Measurements from ENCODE around the gene RING1.
A peak's percentile ranks its signal among the peaks of the same experiment; 100 is the strongest.

RING1 gene

DNA sequence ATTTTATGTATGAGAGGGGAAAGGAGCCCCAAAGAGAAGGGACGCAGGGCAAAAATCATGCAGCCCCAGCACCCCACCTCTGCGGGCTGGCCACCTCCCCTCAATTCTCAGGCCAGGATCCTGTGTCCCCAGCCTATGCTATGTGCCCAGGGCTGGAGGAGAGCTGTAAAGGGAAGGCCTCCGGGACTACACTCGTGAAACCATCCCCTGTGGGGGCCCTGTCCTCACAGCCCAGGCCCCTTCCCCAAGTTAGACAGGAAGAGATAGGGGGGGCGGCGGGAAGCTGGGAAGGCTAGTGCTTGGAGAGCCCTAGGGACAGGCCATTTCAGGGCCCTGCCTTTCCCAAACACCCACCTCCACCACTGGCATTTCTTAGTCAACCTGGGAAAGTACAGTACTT, 14.7 kb upstream of the RING1 start:
- H3K27me3 Mint-ChIP-seq (ENCODE audit: low read depth, poor library complexity) = peaks cover 72% of the 10 kb centered on the region
- no peak for DNase-seq
- peaks cover 37% of the 10 kb centered on the region for H3K36me3 Mint-ChIP-seq (ENCODE audit: low read depth)
- no peak overlapping the region for H3K27ac Mint-ChIP-seq
- TF ChIP-seq, protein P1, sequence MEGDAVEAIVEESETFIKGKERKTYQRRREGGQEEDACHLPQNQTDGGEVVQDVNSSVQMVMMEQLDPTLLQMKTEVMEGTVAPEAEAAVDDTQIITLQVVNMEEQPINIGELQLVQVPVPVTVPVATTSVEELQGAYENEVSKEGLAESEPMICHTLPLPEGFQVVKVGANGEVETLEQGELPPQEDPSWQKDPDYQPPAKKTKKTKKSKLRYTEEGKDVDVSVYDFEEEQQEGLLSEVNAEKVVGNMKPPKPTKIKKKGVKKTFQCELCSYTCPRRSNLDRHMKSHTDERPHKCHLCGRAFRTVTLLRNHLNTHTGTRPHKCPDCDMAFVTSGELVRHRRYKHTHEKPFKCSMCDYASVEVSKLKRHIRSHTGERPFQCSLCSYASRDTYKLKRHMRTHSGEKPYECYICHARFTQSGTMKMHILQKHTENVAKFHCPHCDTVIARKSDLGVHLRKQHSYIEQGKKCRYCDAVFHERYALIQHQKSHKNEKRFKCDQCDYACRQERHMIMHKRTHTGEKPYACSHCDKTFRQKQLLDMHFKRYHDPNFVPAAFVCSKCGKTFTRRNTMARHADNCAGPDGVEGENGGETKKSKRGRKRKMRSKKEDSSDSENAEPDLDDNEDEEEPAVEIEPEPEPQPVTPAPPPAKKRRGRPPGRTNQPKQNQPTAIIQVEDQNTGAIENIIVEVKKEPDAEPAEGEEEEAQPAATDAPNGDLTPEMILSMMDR (IDR thresholded peaks at IDR 0.05) = no peak
- H3K4me1 Mint-ChIP-seq = peaks cover 74% of the 10 kb centered on the region
- peak overlapping the region; percentile 66 for H3K4me3 Mint-ChIP-seq
- no peaks in the 10 kb centered on the region for H3K9me3 Mint-ChIP-seq

DNA sequence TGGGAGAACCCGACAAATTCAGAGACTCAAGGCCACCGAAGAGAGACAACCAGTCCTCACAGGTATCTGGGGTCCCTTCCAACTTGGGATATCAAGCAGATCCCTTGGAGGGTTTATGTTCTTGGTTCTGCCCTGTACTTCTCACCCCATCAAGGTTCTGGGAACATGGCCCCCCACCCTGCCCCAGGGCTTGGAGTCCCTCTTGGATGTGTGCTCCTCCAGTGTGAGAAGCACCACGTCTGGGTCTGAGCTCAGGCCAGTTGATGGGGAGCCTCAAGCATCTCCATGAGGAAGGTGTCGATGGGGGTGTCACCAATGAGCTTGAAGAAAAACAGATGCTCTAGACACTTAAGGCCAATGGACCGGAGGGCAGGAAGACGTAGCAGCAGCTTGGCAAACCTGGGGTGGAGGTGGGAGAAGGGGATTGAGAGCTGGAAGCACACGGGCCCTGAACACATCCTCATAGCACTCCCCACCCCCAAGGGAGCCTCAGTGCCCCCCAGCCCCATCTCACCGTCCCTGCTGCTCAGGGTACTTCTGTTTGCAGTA, 13.8 kb upstream of the RING1 start:
- peaks cover 83% of the 10 kb centered on the region for H3K4me1 Mint-ChIP-seq
- no peak overlapping the region for H3K4me3 Mint-ChIP-seq

DNA sequence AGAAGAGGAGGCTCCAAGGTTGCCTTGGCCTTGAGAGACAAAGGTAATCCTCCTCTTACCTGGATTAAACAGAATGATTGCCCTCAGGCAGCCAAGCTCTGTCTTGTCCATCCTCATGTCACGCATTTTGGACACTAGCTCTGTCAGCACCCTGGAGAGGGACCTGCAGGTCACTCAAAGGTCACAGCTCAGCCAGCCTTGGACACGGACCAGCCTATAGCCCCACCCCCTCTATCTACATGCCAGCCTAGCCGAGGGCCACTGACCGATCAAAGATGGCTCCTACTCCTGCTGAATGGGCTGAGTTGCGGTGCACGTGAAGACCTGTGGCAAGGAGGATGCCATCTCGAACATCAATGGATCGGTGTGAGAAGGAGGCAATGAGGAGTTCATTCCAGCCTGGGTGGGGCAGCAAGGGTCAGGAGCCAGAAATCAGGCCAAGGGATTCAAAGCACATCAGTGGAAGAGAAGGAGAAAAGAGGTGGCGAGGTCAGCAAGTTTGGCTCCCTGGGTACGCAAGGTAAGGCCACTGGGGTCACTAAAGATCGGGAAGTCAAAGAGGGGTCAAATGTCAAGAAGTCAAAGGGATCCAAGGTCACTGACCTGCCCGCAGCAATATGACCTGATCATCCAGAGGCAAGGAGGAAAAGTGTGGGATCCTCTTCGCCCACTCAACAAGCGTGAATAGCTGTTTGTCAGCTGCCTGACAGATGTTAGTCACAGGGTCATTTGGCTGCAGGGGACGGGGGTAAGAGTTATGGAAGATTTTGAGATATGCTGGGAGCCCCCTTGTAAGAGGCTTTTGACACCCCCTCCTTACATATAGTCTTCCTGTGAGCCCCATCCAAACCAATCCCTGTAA, 12.8 kb upstream of the RING1 start:
- Mint-ChIP-seq H3K36me3 (ENCODE audit: low read depth) (peaks cover 37% of the 10 kb centered on the region), H3K27ac (no peak overlapping the region), H3K27me3 (ENCODE audit: low read depth, poor library complexity) (peaks cover 53% of the 10 kb centered on the region), H3K4me3 (peak overlapping the region; percentile 36), H3K9me3 (no peaks in the 10 kb centered on the region), H3K4me1 (peaks cover 75% of the 10 kb centered on the region)
- TF ChIP-seq, protein P1 (IDR thresholded peaks at IDR 0.05) = no peak
- peak; percentile 63 for DNase-seq

More for the DNA sequence above, 13.8 kb upstream of the RING1 start:
- no peaks in the 10 kb centered on the region for H3K9me3 Mint-ChIP-seq
- H3K27ac Mint-ChIP-seq = no peak overlapping the region
- H3K36me3 Mint-ChIP-seq (ENCODE audit: low read depth) = peaks cover 37% of the 10 kb centered on the region
- TF ChIP-seq, protein P1 (IDR thresholded peaks at IDR 0.05) = no peak
- DNase-seq = no peak
- peaks cover 63% of the 10 kb centered on the region for H3K27me3 Mint-ChIP-seq (ENCODE audit: low read depth, poor library complexity)

DNA sequence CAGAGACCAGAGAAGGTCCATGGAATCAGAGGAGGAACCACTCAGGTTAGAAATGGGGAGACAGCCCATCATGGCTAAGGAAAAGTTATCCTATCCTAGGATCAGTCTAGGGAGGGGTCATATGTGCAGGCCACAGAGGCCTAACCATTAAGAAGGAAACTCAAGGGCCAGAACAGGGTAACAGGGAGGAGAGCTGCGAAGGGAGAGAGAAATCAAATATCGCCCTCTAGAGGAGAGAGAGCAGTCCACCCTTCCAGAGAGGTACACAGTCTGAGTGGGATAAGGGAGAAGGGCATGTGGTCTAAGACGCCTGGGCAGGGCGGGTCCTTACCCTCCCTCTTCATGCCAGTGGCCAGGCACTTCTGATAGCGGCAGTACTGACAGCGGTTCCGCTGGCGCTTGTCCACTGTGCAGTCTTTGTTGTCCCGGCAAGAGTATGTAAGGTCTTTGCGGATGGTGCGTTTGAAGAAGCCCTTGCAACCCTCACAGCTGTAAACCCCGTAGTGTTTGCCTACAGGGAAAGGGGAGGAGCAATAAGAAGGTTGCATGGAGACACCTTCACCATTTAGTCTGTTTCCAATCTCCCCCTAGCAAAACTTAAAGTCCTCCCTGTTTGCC, 10.8 kb upstream of the RING1 start:
- Mint-ChIP-seq H3K27me3 (ENCODE audit: low read depth, poor library complexity) (peaks cover 33% of the 10 kb centered on the region), H3K9me3 (no peaks in the 10 kb centered on the region), H3K4me1 (peaks cover 76% of the 10 kb centered on the region), H3K36me3 (ENCODE audit: low read depth) (peaks cover 48% of the 10 kb centered on the region), H3K4me3 (peak overlapping the region; percentile 99), H3K27ac (no peak overlapping the region)
- TF ChIP-seq, protein P1 (IDR thresholded peaks at IDR 0.05) = peak; percentile 66
- DNase-seq = peak; percentile 40

DNA sequence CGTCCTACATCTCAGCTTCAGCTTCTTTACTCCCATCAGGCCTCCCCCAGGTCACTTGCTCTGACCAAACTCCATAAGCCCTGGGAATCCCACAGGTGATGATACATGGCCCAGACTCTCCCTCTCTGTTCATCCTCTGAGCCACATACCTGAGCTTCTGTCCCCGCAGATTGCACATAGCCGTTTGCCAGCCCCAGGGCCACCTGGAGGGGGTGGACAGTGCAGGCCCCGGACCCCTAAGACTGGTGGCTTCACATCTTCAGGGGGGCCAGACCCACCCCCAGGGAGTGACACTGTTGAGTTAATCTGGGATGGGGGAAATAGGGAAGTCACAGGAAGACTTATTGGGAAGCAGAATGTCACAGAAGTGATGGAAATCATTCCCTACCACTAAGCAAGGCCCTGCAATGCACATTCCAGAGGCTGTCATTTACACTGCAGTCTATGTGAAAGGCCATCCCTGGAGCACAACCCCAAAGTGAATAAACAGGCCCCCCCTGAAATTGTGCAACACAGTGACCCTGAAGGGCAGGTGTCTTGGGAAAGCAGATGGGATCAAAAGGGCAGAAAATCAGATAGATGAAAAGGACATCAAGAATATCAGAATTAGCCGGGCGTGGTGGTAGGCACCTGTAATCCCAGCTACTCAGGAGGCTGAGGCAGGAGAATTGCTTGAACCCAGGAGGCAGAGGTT, 10.0 kb upstream of the RING1 start:
- no peak for DNase-seq
- H3K4me3 Mint-ChIP-seq = peak overlapping the region; percentile 99
- H3K9me3 Mint-ChIP-seq = no peaks in the 10 kb centered on the region
- H3K27ac Mint-ChIP-seq = peak overlapping the region; percentile 80
- TF ChIP-seq, protein P1 (IDR thresholded peaks at IDR 0.05) = no peak
- peaks cover 56% of the 10 kb centered on the region for H3K36me3 Mint-ChIP-seq (ENCODE audit: low read depth)
- H3K4me1 Mint-ChIP-seq = peaks cover 79% of the 10 kb centered on the region
- peaks cover 25% of the 10 kb centered on the region for H3K27me3 Mint-ChIP-seq (ENCODE audit: low read depth, poor library complexity)

Measured in nephron progenitor cell (in vitro differentiated cells).